Tibial nerve (tissue), 3 donors: Measurements from ENCODE around the gene CABP4.

Source experiments
- POLR2A ChIP-seq, 2 donors: fragments of 450-650 bp; IDR thresholded peaks; one replicate each; pipeline ENCODE4 v1.6.1; 2017; ENCODE audit warnings: antibody characterized with exemption in 2 of 2, mild to moderate bottlenecking in 2 of 2, moderate library complexity in 2 of 2
- TF ChIP-seq, protein P1 (sequence below), 5 experiments: fragments of 200-600 bp in 3 of 5; fragments of 450-650 bp in 2 of 5; sonication (generic) in 3 of 5; IDR thresholded peaks; one replicate each; pipeline ENCODE4 v1.5.1; 2016 to 2019; ENCODE audit warnings: antibody characterized with exemption in 5 of 5, mild to moderate bottlenecking in 3 of 5, moderate library complexity in 2 of 5

DNA sequence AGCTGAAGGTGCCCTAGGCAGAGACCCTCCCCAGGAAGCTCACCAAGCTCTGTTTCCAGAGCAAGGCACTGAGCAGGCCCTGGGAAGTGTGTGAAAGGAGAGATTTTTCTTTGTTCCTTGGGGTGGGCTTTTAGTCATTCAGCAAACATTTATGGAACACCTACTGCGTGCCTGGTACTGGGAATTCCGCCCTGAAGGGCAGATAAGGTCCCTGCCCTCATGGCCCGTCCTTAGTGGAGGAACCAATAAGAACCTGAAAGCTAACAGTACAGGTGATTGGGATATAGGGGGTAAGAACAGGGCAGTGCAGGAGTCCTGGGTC lies 10.0 kb downstream of the CABP4 start:
- TF ChIP-seq, protein P1, sequence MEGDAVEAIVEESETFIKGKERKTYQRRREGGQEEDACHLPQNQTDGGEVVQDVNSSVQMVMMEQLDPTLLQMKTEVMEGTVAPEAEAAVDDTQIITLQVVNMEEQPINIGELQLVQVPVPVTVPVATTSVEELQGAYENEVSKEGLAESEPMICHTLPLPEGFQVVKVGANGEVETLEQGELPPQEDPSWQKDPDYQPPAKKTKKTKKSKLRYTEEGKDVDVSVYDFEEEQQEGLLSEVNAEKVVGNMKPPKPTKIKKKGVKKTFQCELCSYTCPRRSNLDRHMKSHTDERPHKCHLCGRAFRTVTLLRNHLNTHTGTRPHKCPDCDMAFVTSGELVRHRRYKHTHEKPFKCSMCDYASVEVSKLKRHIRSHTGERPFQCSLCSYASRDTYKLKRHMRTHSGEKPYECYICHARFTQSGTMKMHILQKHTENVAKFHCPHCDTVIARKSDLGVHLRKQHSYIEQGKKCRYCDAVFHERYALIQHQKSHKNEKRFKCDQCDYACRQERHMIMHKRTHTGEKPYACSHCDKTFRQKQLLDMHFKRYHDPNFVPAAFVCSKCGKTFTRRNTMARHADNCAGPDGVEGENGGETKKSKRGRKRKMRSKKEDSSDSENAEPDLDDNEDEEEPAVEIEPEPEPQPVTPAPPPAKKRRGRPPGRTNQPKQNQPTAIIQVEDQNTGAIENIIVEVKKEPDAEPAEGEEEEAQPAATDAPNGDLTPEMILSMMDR (IDR thresholded peaks at IDR 0.05), result no peak
- TF ChIP-seq POLR2A (IDR thresholded peaks at IDR 0.05), result no peak
